GM23338 (cell line): ENCODE data around the gene ENTHD1. TPM values are rescaled to one million over a fixed set of nuclear protein-coding genes. Genes with fewer than 3 reads are reported as not detected.

Experiments
- ATAC-seq: fragments of 200-7000 bp; cut with Tn5 transposase; 3 replicates; pipeline ENCODE4 v1.9.1; 2020
- DNase-seq: peaks from one replicate; pipeline ENCODE4 v3.0.0-alpha.2; 2015; ENCODE audit warnings: low spot score
- H2AFZ ChIP-seq: fragments of 200-600 bp; sonication (generic); 2 replicates; pipeline ENCODE4 v1.8.0; 2016; ENCODE audit warnings: antibody characterized with exemption, mild to moderate bottlenecking, moderate library complexity
- H3F3A ChIP-seq: fragments of 200-600 bp; sonication (generic); replicated peaks from 2 replicates; pipeline ENCODE4 v1.8.0; 2017; ENCODE audit warnings: antibody characterized with exemption, mixed run types, low read depth
- H3K27ac ChIP-seq: fragments of 200-600 bp; sonication (generic); 2 replicates; pipeline ENCODE4 v1.6.1; 2016; ENCODE audit warnings: low read depth
- H3K27me3 ChIP-seq: fragments of 200-600 bp; sonication (generic); 2 replicates; pipeline ENCODE4 v1.8.0; 2016; ENCODE audit warnings: mild to moderate bottlenecking, mixed run types, moderate library complexity; ENCODE audit not compliant: insufficient read depth
- H3K36me3 ChIP-seq: fragments of 200-600 bp; sonication (generic); 2 replicates; pipeline ENCODE4 v1.8.0; 2016; ENCODE audit warnings: mild to moderate bottlenecking; ENCODE audit not compliant: insufficient read depth
- H3K4me1 ChIP-seq: fragments of 200-600 bp; sonication (generic); 2 replicates; pipeline ENCODE4 v1.8.0; 2016; ENCODE audit warnings: mild to moderate bottlenecking, moderate library complexity; ENCODE audit not compliant: insufficient read depth
- H3K4me2 ChIP-seq: fragments of 200-600 bp; sonication (generic); 2 replicates; pipeline ENCODE4 v1.7.1; 2017; ENCODE audit warnings: mixed run types
- H3K4me3 ChIP-seq: fragments of 200-600 bp; sonication (generic); 2 replicates; pipeline ENCODE4 v1.6.1; 2016; ENCODE audit warnings: mixed run types
- H3K79me2 ChIP-seq: fragments of 200-600 bp; sonication (generic); replicated peaks from 2 replicates; pipeline ENCODE4 v1.8.0; 2017; ENCODE audit warnings: mild to moderate bottlenecking; ENCODE audit not compliant: insufficient read depth
- H3K9me2 ChIP-seq: fragments of 200-600 bp; sonication (generic); 2 replicates; pipeline ENCODE4 v1.8.0; 2017; ENCODE audit not compliant: insufficient read depth
- H4K20me1 ChIP-seq: fragments of 200-600 bp; sonication (generic); replicated peaks from 2 replicates; pipeline ENCODE4 v1.8.0; 2017; ENCODE audit warnings: mild to moderate bottlenecking; ENCODE audit not compliant: insufficient read depth
- H3K27ac Mint-ChIP-seq: 2 replicates; pipeline ENCODE4 v1.8.0; 2020; ENCODE audit warnings: inconsistent platforms, mild to moderate bottlenecking, moderate library complexity, mixed read lengths
- H3K27me3 Mint-ChIP-seq: 3 replicates; pipeline ENCODE4 v1.8.0; 2022; ENCODE audit warnings: low read depth, mild to moderate bottlenecking, moderate library complexity, mixed read lengths, inconsistent platforms; ENCODE audit not compliant: insufficient read depth, poor library complexity
- H3K36me3 Mint-ChIP-seq: 3 replicates; pipeline ENCODE4 v1.8.0; 2021; ENCODE audit warnings: low read depth, mild to moderate bottlenecking, inconsistent platforms, moderate library complexity, mixed read lengths
- H3K4me1 Mint-ChIP-seq: 3 replicates; pipeline ENCODE4 v1.8.0; 2020; ENCODE audit warnings: mild to moderate bottlenecking, inconsistent platforms, mixed read lengths
- H3K4me3 Mint-ChIP-seq: 3 replicates; pipeline ENCODE4 v1.8.0; 2021; ENCODE audit warnings: moderate library complexity, mild to moderate bottlenecking, inconsistent platforms, mixed read lengths
- H3K9me3 Mint-ChIP-seq: 3 replicates; pipeline ENCODE4 v1.8.0; 2020; ENCODE audit warnings: moderate library complexity, mild to moderate bottlenecking, inconsistent platforms, mixed read lengths
- CREB1 ChIP-seq: fragments of 250-450 bp; sonication (Bioruptor Pico); IDR thresholded peaks from 2 replicates; pipeline ENCODE4 v1.5.0; 2020; ENCODE audit warnings: low read depth, mild to moderate bottlenecking, moderate library complexity
- CTCF ChIP-seq, 2 experiments: fragments of 200-600 bp in 1 of 2; sonication (generic) in 1 of 2; conservative IDR thresholded peaks; 2 replicates each; pipeline versions ENCODE4 v1.5.1 to v1.6.1; 2016 to 2017; ENCODE audit warnings: antibody characterized with exemption in 2 of 2, low read depth in 2 of 2, mild to moderate bottlenecking in 2 of 2, moderate library complexity in 1 of 2
- EZH2 ChIP-seq: fragments of 200-600 bp; sonication (generic); IDR thresholded peaks from one replicate; pipeline ENCODE4 v1.8.0; 2017; ENCODE audit warnings: antibody characterized with exemption, mild to moderate bottlenecking, low read depth; ENCODE audit not compliant: unreplicated experiment
- EZH2phosphoT487 ChIP-seq: fragments of 200-600 bp; sonication (generic); IDR thresholded peaks from one replicate; pipeline ENCODE4 v1.8.1; 2018; ENCODE audit warnings: antibody characterized with exemption; ENCODE audit not compliant: unreplicated experiment
- JUNB ChIP-seq: IDR thresholded peaks from one replicate; pipeline ENCODE4 v1.6.1; 2016; ENCODE audit warnings: antibody characterized with exemption; ENCODE audit not compliant: unreplicated experiment
- ZNF114 ChIP-seq: fragments of 250-450 bp; sonication (Bioruptor Pico); IDR thresholded peaks from 2 replicates; pipeline ENCODE4 v1.5.0; 2020; ENCODE audit warnings: mild to moderate bottlenecking, moderate library complexity
- ZNF462 ChIP-seq: fragments of 250-450 bp; sonication (Bioruptor Pico); IDR thresholded peaks from 2 replicates; pipeline ENCODE4 v1.5.0; 2020; ENCODE audit warnings: mild to moderate bottlenecking, moderate library complexity
- polyA plus RNA-seq: library from polyadenylated mRNA; unstranded; fragments of >200 nt; fragmentation: Nextera tagmentation; extraction: Ambion mirVana; gene quantifications from 2 replicates; pipeline ENCODE4 v1.2.1, GENCODE V29; 2016
- total RNA-seq: library from RNA; depleted of rRNA; stranded (reverse); fragments of >200 nt; shearing (Covaris generic); gene quantifications from 2 replicates; pipeline ENCODE4 v1.2.3, GENCODE V29; 2014

Gene ENTHD1
- total and polyA plus RNA-seq, 2 experiments from 2014 or later: not detected

- TF ChIP-seq ZNF462 (no peak), JUNB (no peak), EZH2phosphoT487 (no peak), CREB1 (CRISPR knock-in tag) (no peak)
These were observed 177.6 kb downstream of the ENTHD1 start (continued) for GRCh38 chr22:39715778-39716495.

- no peaks in the 10 kb centered on the region for H4K20me1 ChIP-seq
- no peaks in the 10 kb centered on the region for H3F3A ChIP-seq
- Mint-ChIP-seq H3K27me3 (peaks cover 12% of the 10 kb centered on the region), H3K4me3 (no peak overlapping the region), H3K9me3 (no peaks in the 10 kb centered on the region), H3K36me3 (no peaks in the 10 kb centered on the region), H3K4me1 (peaks cover 14% of the 10 kb centered on the region), H3K27ac (no peak overlapping the region)
- H3K79me2 ChIP-seq: no peaks in the 10 kb centered on the region
- H3K27ac ChIP-seq: no peak overlapping the region
- H3K4me2 ChIP-seq: no peak overlapping the region
- H2AFZ ChIP-seq: no peak overlapping the region
- DNase-seq (no peak), ATAC-seq (no peak)
- no peaks in the 10 kb centered on the region for H3K36me3 ChIP-seq
- no peaks in the 10 kb centered on the region for H3K27me3 ChIP-seq
- no peak overlapping the region for H3K4me3 ChIP-seq
- no peaks in the 10 kb centered on the region for H3K4me1 ChIP-seq
- H3K9me2 ChIP-seq: no peaks in the 10 kb centered on the region
- TF ChIP-seq JUNB: no peak
- no peak for TF ChIP-seq EZH2
- TF ChIP-seq CREB1 (CRISPR knock-in tag): no peak
- TF ChIP-seq ZNF462: no peak
- no peak for TF ChIP-seq ZNF114 (CRISPR knock-in tag)
- no peak for TF ChIP-seq CTCF (conservative IDR thresholded peaks at IDR 0.05; ENCODE audit: low read depth in 2 of 2)
These were observed 179.2 kb downstream of the ENTHD1 start for GRCh38 chr22:39714321-39714720.
